Hematopoietic multipotent progenitor cell (in vitro differentiated cells): ENCODE measurements around the gene CDC20. TPM values are rescaled to one million over a fixed set of nuclear protein-coding genes. Genes with fewer than 3 reads are reported as not detected.
A peak's percentile ranks its signal among the peaks of the same experiment; 100 is the strongest.
"Not testable (repeated sequence)": the region's sequence is repeated elsewhere in the genome, so short reads cannot be mapped to it uniquely, and the experiment has no call there.

ENCODE experiments used
- DNase-seq, 3 donors: peaks; one replicate each; pipeline ENCODE4 v3.0.0-alpha.2; 2011 to 2015; ENCODE audit warnings: low read depth in 2 of 3, low spot score in 2 of 3
- total RNA-seq: library from RNA; depleted of rRNA; stranded (reverse); fragments of >200 nt; gene quantifications from one replicate; pipeline ENCODE4 v1.2.3, GENCODE V29; 2012

The CDC20 gene
- total RNA-seq, 1 donor = 9.4 TPM

GRCh38 chr1:43377831-43378230, 19.1 kb downstream of the CDC20 start:
- DNase-seq = no peak

GRCh38 chr1:43379476-43379875, 20.7 kb downstream of the CDC20 start:
- DNase-seq = no peak

GRCh38 chr1:43381612-43382011, 22.8 kb downstream of the CDC20 start:
- DNase-seq = peak in 1 of 3 donors; percentile 21

DNA sequence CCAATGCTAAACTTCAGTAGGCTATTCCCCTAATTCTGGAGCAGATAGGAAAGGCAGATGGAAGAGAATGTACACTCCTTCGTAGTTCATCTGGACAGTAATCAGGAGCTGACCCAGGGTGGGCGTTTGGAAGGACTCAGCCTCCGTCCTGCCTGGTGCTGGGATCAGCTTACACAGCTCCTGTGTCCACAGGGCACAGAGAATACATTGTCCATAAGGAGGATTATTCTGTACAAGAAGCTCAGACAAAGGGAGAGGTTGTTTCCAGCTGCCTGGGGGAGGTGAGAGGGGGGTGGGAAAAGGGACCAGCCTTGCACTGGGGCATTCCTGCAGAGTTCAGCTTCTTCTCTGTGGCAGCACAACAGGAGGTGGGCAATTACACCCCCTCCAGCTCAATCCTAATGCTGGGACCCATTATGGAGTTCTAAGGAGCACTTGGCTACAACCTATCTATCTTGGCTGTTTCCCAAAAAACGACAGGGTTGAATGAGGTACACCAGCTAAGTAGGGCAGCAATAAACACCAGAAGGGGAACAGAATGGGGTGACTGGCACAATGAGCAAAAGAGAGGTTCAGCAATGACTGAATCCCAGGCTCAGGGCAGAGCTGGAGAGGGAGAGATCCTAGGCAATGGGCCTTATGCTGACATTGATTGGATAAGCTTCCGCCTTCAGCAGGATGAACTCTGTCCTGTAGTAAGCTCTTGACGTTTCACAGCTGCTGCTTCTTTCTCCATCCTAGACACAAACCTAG, 23.4 kb downstream of the CDC20 start:
- no peak for DNase-seq

- DNase-seq = peak in 1 of 3 donors; percentile 20
Observed at GRCh38 chr1:43383449-43383848, 24.7 kb downstream of the CDC20 start.

DNA sequence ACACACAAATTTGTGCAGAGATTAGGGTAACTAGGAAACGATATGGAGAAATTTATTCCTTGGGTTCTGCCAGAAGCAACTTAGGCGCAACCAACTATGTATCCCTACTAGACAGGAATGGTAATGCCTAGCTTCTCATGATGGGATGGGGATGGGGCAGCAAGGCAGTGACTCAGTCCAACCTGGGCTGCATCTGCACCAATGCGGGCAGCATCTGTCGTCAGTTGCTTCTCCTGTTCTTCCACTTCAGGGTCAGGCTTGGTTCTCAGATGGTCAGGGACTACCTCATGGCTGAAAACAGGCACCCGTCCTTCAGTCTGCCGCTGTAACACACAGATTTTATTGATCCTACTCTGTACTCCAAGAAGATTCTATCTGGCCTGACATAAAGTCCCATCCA, 27.9 kb downstream of the CDC20 start:
- DNase-seq = no peak

GRCh38 chr1:43387976-43388599, 29.3 kb downstream of the CDC20 start:
- no peak for DNase-seq

- no peak for DNase-seq
Observed at GRCh38 chr1:43388613-43389012, 29.8 kb downstream of the CDC20 start.

DNA sequence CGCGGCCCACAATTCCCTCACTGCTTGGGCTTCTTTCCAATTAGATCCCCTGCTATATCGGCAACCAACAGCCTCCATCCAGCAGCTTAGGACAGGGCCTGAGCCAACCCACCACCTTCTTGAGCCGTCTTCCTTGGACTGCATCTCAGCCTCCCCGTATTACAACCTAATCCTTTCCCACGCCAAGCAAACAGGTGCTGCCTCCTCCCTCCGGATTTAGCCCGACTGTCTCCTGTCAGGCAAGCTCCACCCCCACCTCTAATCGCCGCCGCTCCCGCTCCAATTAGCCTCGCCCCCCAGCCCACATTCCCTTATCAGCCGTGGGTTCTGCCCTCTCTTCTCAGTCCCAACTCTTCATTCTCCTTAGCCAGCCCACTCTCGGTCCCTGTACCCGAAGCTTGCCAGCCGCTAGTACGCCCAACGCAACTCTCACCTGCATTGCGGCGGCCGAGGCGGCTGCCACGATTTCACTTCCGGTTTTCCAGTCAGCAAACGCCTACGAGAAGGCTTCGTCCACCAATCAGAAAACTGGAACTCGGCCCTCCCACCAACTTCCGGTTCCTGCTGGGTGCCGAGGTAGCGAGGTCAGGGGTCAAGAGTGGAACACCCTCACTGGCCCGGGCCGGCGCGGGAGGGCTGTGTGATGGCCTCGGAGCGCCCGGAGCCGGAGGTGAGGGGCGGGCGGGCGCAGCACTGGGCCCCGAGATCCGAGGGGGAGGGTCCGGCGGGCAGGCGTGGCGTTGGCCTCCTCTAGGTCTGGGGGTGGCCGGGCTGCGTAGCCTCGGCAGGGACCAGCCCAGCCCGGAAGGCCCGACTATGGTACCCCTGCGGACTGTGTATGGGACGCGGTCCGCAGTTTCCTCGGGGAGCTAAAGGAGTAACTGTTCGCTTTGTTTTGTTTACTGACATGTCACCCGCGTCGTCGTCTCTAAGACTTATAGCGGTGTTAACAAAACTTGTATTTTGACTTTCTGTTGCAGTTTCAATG, 30.8 kb downstream of the CDC20 start, which contains the start of the genes MED8 and SZT2:
TSS of gene MED8 (minus strand) at position 475 of the 988 bp plus-strand sequence. CDS start at position 439, 36 bp downstream.
TSS of gene SZT2 (plus strand) at position 574 of the 988 bp plus-strand sequence. CDS start at position 644, 70 bp downstream.
- peak; percentile 73 to 92 (median 92) for DNase-seq

- no peak for DNase-seq
Observed at GRCh38 chr1:43392702-43393101, 33.9 kb downstream of the CDC20 start.

DNA sequence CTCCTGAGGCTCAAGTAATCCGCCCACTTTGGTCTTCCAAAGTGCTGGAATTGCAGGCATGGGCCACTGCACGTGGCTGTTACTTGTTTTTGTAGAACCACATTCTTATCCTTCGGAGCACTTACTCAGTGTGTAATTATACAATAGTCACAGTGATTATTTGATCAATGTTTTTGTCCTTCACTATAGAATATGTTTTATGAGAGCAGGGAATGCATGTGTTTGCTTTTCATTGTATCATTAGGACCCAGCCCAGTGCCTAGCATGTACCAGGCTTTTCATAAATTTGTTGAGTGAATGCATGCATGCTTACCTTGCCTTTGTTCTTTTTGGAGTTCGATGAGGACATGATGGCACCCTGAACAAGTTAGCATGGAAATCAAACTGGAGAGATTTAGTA, 36.7 kb downstream of the CDC20 start:
- DNase-seq = no peak

DNA sequence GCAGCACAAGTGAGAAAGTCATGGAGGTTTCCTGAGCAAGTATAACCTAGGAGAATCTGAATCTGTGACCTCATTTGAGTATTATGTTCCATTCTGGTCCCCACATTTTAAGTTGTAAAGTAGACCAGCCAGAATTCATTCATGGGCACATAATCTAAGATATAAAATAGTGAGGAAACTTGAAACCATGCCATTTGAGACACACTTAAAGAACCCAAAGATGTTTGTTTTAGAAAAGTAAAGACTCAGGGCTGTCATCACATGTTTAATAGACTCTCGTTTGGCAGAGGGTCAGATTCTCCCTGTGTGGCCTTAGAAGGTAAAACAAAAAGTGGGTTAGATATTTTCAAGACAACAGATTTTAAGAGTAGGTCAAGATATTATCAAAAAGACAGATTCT, 37.3 kb downstream of the CDC20 start:
- no peak for DNase-seq

DNA sequence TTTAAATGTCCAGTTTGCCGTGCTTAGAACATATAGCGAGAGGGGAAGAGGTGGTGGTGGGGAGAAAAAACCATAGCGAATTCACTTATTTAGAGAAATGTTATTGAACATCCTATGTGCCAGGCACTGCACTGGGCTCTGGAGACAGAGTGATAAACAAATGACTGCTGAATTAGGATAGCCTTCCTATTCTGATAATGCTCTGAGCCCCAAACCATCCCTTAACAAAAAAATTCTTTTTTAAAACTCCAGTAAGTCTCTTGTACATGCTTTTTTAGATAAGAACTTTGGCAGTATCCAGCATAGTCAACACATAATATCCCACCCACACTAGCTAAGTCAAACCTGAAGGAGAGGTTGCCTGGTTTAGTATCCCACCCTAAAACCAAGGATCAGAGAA, 39.4 kb downstream of the CDC20 start:
- DNase-seq = no peak

DNA sequence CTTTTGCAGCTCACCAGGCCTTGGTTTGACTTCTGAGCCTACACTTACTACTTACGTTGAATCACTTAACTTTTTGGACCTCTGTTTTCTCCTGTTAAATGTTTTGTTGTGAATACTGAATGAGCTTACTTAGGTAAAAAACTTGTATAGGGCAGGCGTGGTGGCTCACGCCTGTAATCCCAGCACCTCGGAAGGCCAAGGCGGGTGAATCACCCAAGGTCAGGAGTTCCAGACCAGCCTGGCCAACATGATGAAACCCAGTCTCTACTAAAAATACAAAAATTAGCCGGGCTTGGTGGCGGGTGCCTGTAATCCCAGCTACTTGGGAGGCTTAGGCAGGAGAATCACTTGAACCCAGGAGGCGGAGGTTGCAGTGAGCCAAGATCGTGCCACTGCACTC, 41.7 kb downstream of the CDC20 start:
- DNase-seq = not testable (repeated sequence)

- DNase-seq = no peak
Observed at GRCh38 chr1:43402089-43402865, 43.5 kb downstream of the CDC20 start.

DNA sequence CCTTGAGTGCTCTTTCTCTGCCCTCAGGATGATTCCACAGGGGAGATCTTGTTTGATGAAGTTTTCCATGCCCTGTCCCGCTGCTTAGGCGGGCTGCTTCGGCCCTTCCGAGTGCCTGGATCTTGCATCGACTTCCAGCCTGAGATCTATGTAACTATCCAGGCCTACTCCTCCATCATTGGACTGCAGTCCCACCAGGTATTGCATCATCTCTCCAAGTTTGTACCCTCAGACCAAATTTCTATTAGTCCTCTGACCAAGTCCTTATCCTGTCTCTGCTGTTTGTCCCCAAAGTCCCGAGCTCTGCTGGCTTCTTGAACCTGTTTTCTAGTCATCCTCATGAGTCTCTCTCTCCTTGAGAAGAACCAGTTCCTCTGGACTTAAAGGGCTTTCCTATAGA, 45.6 kb downstream of the CDC20 start:
- DNase-seq = no peak

- no peak for DNase-seq
Observed at GRCh38 chr1:43405219-43405875, 46.6 kb downstream of the CDC20 start.

GRCh38 chr1:43405876-43406234, 47.1 kb downstream of the CDC20 start:
- no peak for DNase-seq

GRCh38 chr1:43410571-43410970, 51.8 kb downstream of the CDC20 start:
- DNase-seq = no peak
